ENCODE measurements around the gene BCL2L15.

GRCh38 chr1:113913887-113914664 is 26.7 kb upstream of the BCL2L15 start:
- TF ChIP-seq, protein P1, sequence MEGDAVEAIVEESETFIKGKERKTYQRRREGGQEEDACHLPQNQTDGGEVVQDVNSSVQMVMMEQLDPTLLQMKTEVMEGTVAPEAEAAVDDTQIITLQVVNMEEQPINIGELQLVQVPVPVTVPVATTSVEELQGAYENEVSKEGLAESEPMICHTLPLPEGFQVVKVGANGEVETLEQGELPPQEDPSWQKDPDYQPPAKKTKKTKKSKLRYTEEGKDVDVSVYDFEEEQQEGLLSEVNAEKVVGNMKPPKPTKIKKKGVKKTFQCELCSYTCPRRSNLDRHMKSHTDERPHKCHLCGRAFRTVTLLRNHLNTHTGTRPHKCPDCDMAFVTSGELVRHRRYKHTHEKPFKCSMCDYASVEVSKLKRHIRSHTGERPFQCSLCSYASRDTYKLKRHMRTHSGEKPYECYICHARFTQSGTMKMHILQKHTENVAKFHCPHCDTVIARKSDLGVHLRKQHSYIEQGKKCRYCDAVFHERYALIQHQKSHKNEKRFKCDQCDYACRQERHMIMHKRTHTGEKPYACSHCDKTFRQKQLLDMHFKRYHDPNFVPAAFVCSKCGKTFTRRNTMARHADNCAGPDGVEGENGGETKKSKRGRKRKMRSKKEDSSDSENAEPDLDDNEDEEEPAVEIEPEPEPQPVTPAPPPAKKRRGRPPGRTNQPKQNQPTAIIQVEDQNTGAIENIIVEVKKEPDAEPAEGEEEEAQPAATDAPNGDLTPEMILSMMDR (IDR thresholded peaks at IDR 0.05; ENCODE audit: low read depth, low read length, poor library complexity, severe bottlenecking) = no peak
- no peak for TF ChIP-seq EZH2phosphoT487 (IDR thresholded peaks at IDR 0.05; ENCODE audit: borderline replicate concordance, low read length)
